GM18507 (cell line): ENCODE measurements around the gene CHST5.
"Not testable (repeated sequence)": the region's sequence is repeated elsewhere in the genome, so short reads cannot be mapped to it uniquely, and the experiment has no call there.

ENCODE experiments used
- DNase-seq: peaks from one replicate; pipeline ENCODE4 v3.0.0; 2011; ENCODE audit warnings: low read depth; ENCODE audit not compliant: insufficient read length; ENCODE audit errors: extremely low spot score
- FAIRE-seq: peaks from 2 replicates; lab custom pipeline; 2011; peaks lifted over from hg19 to GRCh38; lab: Jason Lieb, UNC

CHST5 gene

GRCh38 chr16:75555213-75555706 is 19.4 kb upstream of the CHST5 start:
- FAIRE-seq (peak; percentile 50), DNase-seq (no peak)

- no peak for DNase-seq
- no peak for FAIRE-seq
Measured at GRCh38 chr16:75552951-75553350, 17.0 kb upstream of the CHST5 start.

GRCh38 chr16:75550211-75550662 is 14.3 kb upstream of the CHST5 start:
- FAIRE-seq (peak; percentile 81), DNase-seq (no peak)

- FAIRE-seq, DNase-seq: not testable (repeated sequence)
Measured at GRCh38 chr16:75548456-75548855, 12.5 kb upstream of the CHST5 start.

- DNase-seq (no peak), FAIRE-seq (no peak)
Measured at GRCh38 chr16:75546293-75546692, 10.4 kb upstream of the CHST5 start.

- not testable (repeated sequence) for FAIRE-seq, DNase-seq
Measured at GRCh38 chr16:75545879-75546278, 10.0 kb upstream of the CHST5 start.

- not testable (repeated sequence) for DNase-seq, FAIRE-seq
Measured at GRCh38 chr16:75542462-75542861, 6.6 kb upstream of the CHST5 start.

GRCh38 chr16:75541236-75541635 is 5.3 kb upstream of the CHST5 start:
- no peak for DNase-seq
- FAIRE-seq: no peak

- DNase-seq, FAIRE-seq: not testable (repeated sequence)
Measured at GRCh38 chr16:75538882-75539565, 3.1 kb upstream of the CHST5 start.

- no peak for FAIRE-seq
- DNase-seq: no peak
Measured at GRCh38 chr16:75537776-75538175, 1.9 kb upstream of the CHST5 start.

- no peak for DNase-seq
- no peak for FAIRE-seq
Measured at GRCh38 chr16:75535211-75535843, 581 bp downstream of the CHST5 start.

- DNase-seq: no peak
- no peak for FAIRE-seq
Measured at GRCh38 chr16:75534560-75535205, 1.2 kb downstream of the CHST5 start.

- FAIRE-seq: no peak
- DNase-seq: no peak
Measured at GRCh38 chr16:75532791-75533190, 3.1 kb downstream of the CHST5 start.

- FAIRE-seq: no peak
- DNase-seq: no peak
Measured at GRCh38 chr16:75532142-75532765, 3.7 kb downstream of the CHST5 start.

GRCh38 chr16:75529959-75530358 is 5.9 kb downstream of the CHST5 start:
- DNase-seq (no peak), FAIRE-seq (no peak)

GRCh38 chr16:75529056-75529905 is 6.6 kb downstream of the CHST5 start:
- FAIRE-seq: no peak
- no peak for DNase-seq

- DNase-seq (no peak), FAIRE-seq (no peak)
Measured at GRCh38 chr16:75527825-75528299, 8.0 kb downstream of the CHST5 start.

- FAIRE-seq: no peak
- no peak for DNase-seq
Measured at GRCh38 chr16:75526032-75526790, 9.7 kb downstream of the CHST5 start.
